ENCODE data around the gene MED19.
"Not testable (repeated sequence)": the region's sequence is repeated elsewhere in the genome, so short reads cannot be mapped to it uniquely, and the experiment has no call there.

The MED19 gene

DNA sequence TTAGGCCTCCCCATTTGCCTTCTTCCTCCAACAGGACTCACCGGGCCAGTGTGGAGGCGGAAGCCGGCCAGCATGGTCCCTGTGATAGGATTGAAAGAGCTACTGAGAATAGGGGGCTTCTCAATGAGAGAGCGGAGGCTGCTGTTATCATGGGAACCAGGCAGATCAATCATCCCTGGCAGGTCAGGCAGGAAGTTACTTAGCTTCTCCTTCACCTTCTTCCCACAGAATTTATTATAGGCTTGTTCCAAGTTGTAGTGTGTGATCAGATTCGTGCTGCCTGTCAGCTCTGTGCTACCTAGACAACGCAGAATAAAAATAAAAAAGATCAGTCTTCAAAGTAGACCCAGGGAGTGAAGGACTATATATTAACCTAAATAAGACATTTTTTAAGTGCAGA, 7.1 kb downstream of the MED19 start:
- DNase-seq (ENCODE audit: low spot score) = no peak

DNA sequence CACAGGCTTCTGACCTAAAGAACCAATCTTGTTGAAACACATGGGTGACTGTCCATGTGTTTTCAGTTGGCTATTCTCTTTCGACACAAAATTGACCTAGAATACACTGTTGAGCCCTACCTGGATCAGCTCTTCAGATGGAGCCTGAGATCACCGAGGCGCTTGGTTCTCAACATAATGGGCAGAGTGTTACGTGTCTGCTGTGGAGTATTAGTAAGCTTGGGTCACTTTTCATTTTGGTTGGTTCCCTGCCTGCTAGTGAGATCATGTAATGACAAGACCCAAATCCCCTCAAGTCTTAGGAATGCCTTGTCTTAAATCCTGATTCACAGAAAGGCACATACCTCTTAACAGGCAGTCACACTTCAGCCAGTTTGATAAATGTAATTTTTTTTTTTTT, 8.7 kb downstream of the MED19 start:
- no peak for DNase-seq (ENCODE audit: low spot score)

DNA sequence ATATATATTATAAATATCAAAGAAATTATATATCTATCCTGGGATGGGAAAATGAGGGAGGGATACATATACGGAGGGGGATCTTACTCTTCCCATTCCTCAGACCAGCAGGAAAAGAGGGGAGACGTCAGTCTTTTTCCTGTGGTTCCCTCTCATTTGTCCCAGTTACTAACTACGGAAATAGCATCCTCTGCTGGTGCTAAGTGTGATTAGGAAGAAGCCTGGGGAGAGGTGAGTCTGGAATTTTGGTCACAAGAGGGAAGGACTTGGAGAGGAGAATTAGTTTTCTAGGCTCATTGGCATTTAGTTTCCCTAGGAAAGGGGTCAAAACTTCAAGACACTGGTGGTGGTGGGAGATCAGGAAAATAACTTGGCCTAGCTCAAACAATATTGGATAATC, 11.6 kb downstream of the MED19 start:
- DNase-seq (ENCODE audit: low spot score) = no peak

DNA sequence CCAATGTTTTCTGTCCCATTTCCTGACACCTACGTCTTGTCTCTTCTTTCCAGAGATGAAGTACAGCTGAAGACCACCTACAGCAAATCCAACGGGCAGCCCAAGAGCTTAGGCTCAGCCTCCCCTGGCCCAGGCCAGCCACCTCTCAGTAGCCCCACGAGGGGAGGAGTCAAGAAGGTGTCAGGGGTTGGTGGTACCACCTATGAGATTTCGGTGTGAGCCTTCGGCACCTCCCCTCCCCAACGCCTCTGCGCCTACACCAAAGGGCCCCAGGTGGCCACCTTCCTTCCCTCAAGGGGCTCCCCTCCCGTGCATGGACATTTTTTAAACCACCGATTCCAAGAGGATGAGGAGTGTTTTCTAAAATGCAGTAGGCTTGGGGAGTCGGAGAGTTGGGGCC, 12.2 kb downstream of the MED19 start:
- no peak for DNase-seq (ENCODE audit: low spot score)

DNA sequence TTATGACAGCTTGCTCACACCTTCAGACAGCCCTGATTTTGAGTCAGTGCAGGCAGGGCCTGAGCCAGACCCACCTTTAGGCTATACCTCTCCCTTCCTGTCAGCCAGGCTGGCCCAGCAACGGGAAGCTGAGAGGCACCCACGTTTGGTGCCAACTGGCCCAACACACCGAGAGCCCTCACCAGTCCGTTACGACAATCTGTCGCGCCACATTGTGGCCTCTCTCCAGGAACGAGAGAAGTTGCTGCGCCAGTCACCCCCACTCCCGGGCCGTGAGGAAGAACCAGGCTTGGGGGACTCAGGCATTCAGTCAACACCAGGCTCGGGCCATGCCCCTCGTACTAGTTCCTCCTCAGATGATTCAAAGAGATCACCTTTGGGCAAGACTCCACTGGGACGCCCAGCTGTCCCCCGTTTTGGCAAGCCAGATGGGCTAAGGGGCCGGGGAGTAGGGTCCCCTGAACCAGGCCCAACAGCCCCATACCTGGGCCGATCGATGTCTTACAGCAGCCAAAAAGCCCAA, 13.1 kb downstream of the MED19 start:
- DNase-seq (ENCODE audit: low spot score) = no peak

DNA sequence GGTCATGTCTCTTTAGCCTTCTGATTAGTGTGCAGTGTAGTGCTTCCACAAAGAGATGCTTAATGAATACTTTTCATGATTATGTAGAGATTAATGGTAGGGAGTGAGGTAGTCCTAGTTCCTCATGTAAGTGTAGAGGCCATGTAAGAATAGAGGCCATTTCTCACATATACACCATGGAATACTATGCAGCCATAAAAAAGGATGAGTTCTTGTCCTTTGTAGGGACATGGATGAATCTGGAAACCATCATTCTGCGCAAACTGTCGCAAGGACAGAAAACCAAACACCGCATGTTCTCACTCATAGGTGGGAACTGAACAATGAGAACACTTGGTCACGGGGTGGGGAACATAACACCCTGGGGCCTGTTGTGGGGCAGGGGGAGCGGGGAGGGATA, 21.5 kb downstream of the MED19 start:
- DNase-seq (ENCODE audit: low spot score) = not testable (repeated sequence)

DNA sequence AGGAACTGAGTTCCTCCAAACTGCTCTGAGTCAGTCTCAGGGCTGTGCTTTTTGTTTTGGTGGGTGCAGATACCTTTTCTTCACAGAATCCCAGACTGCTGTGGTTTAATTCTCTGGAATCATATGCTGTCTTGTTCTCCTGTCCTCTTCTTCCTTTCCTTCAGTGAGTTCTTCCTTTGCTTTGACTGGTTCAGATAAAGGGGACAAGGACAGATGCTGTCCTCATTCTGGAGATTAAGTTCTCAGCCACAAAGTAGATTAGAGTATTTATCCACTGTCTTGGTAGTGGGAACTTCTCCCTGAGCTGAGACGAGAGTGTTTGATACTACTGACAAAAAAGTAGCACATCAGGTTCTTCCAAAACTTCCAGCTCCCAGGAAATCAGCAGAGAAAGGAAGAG, 30.8 kb downstream of the MED19 start:
- DNase-seq (ENCODE audit: low spot score) = no peak

DNA sequence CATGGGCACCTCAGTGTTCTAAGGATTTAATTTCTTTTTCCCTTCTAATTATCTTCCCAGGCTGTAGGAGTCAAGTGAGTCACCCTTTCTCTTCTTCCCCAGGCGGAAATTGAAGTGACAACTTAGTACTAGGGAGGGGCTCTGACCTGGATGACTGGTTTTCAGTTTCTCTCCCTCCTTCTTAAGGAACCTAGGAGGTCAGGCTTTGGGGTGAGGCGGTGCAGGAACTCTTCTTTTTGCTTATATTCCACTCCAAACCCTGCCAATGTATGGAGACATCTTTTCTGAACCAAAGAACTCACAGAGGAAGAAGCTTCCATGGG, 31.5 kb downstream of the MED19 start:
- peak; percentile 14 for DNase-seq (ENCODE audit: low spot score)

DNA sequence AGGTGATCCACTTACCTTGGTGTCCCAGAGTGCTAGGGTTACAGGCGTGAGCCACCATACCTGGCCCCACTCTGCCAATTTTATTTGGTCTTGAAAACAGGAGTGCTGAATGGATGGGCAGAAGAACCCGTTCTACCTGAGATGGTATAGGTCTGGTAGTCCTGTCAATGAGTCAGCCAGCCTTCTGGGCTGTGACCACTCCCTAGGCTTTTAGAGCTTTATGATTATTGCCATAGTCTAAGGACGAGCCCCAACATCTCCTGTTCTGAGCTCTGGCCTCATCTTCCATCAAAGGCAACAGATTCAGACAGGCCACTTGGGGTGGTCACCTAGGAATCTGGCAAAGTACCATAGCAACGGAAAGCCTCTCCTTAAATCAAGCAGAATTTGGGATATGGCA, 32.6 kb downstream of the MED19 start:
- DNase-seq (ENCODE audit: low spot score) = no peak

DNA sequence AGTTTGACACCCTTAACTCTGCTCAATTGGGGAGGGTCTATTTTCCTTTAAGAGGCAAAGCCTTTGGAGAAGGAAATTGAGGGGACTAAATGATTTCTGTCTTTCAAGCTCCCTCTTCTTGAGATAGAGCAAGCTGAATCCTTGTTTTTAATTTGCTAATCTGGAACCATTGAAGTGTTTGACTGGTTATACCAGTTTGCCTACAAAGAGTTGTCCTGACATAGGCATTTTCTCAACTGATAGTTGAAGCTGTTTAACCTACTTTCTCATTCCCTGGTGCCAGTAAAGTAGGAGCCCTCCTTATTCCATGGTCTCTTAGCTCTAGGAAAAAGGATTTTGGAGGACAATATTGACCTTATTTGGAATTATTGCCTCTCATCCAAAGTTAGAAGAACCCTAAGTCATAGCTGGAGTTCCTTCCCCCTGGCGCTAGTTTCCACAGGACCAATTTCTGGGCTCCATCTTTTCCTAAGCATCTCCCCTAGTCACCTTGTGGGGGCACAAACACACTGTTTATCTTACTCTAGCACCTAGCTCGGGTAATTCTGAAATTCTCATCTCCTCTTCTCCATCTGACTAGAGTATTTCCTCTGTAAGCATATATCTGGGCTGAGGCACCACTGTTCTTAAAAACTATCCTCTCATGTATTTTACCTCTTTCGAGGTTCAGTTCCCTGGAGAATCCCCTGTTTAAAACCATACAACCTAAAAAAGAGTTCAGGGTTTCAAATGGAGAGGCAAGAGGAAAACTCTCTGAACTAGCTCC, 36.7 kb downstream of the MED19 start:
- DNase-seq (ENCODE audit: low spot score) = no peak

DNA sequence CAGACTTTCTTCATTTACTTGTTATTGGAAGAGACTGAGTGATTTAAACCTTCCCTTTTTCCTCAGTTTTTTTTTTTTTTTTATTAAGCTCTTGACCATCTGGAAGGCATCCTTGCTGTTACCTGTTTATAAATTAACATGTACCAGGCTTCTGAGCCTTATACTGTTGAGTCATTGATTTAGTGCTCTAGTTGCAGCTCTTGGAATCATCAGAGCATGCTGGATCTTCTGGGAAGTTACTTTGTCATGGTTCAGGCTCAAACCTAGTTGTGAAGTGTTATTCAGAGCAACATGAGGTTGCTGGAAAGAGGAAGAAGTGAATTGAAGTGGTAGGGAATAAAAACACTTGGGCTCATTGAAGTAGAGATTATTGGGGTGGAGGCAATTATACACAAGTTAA, 37.8 kb downstream of the MED19 start:
- no peak for DNase-seq (ENCODE audit: low spot score)

DNA sequence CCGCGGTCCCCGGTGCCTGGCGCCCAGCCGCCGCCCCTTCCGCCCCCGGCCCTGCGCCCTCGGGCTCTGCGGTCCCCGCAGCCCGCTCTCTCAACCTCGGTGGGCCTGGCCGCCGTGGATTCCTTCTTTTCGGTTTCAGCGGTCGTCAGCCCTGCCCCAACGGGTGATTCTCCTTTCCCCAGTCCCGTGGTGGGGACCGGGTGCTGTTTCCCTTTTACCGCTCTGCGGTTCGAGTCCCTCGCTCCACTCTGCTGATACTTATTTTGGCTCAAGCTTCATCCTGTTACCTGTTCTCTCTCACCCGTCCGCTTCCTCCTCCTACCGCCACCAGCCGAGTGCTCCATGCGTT, 43.6 kb downstream of the MED19 start:
- DNase-seq (ENCODE audit: low spot score) = peak; percentile 31

DNA sequence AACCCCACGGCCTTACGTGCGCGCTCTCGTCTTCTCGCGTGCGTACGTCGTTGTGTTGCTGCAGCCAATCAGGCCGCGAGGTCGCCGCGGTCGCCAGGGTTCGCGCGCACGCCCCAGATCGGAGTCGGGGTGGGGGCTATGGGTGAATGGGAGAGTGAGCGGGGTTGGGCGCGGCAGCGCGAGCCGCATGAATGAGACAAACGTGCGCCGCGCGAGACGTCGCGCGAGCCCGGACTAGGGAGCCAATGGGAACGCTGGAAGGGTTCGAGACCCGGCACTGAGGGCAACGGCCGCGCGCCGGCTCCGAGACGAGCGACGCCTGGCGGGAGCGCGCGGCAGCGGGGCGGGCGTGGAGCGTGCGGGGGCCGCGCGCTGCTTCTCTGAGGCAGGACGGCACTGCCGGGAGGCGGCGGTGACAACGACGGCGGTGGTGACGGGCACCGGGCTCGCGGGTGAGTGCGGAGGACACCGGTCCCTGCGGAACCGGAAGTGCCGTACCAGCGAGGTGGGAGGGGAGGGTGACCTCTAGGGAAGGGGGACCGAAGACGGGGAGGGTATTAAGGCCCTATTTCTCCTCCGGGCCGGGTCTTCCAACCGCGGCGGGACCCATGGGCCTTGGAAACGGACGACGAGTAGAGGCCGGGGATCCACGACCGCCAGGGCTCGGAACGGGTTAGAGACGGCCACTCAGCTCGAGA, 44.1 kb downstream of the MED19 start, which contains the start of gene ZDHHC5:
ZDHHC5 (plus strand) TSS at position 379 of the 698 bp plus-strand sequence. CDS start 4,977 bp downstream, outside the sequence.
- DNase-seq (ENCODE audit: low spot score) = peak; percentile 99

DNA sequence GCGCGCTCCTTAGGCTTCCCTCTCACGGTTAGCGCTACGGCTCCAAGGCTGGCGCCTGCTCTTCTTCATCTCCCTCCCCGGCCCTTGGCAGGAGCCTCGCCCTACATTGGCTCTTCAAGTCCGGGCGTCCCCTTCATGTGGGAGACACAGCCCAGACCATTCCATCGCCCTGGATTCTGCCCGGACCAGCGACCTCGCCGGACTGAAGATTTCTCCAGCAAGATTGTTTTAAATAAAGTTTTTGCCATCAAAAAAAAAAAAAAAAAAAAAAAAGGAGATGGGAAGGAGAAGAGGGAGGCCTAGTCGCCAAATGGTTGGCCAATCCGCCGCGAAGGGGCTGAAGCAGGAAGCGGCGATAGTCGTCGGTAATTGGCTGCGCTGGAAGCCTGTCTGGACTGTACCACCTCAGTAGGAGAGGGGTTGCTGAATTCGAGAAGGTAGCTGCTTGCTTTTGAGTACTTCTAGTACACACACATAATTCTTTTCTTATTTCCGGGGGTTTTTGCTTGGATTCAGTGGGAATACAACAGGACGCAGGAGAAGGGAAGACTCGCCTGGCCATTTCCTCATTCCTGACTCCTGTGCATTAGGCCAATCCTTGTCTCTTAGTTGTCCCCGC, 44.8 kb downstream of the MED19 start:
- DNase-seq (ENCODE audit: low spot score) = peak; percentile 97

DNA sequence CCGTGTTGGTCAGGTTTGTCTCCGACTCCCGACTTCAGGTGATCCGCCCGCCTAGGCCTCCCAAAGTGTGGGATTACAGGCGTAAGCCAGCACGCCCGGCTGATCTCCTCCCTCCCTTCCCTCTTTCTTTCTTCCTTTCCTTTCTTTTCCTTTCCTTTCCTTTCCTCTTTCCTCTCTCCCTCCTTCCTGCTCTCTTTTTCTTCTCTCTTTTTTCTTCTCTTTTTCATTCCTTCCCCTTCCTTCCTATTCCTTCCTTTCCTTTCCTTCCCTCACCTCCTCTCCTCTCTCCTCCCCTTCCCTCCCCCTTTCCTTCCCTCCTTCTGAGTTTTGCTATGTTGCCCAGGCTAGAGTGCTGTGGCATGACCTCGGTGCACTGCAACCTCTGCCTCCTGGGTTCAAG, 48.0 kb downstream of the MED19 start:
- DNase-seq (ENCODE audit: low spot score) = no peak

DNA sequence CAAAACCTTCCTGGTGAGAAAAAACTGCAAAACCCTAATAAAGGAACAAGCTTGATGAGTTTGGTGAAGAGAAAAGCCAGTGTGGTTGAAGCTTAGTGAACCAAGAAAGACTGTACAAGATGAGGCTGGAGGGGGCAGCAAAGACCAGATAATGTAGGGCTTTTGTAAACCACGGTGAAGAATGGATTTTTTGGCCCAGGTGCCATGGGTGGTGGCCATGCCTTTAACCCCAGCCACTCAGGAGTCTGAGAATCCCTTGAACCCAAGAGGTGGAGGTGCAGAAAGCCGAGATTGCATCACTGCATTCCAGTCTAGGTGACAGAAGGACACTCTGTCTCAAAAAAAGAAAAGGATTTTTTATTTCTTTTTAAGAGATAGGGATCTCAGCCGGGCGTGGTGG, 49.1 kb downstream of the MED19 start:
- DNase-seq (ENCODE audit: low spot score) = no peak

DNA sequence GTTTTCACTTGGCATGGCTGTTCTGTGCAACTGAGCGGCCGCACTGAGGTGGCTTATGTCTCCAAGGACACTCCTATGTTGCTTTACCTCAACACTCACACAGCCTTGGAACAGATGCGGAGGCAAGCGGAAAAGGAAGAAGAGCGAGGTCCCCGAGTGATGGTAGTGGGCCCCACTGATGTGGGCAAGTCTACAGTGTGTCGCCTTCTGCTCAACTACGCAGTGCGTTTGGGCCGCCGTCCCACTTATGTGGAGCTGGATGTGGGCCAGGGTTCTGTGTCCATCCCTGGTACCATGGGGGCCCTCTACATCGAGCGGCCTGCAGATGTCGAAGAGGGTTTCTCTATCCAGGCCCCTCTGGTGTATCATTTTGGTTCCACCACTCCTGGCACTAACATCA, 52.3 kb downstream of the MED19 start:
- no peak for DNase-seq (ENCODE audit: low spot score)

DNA sequence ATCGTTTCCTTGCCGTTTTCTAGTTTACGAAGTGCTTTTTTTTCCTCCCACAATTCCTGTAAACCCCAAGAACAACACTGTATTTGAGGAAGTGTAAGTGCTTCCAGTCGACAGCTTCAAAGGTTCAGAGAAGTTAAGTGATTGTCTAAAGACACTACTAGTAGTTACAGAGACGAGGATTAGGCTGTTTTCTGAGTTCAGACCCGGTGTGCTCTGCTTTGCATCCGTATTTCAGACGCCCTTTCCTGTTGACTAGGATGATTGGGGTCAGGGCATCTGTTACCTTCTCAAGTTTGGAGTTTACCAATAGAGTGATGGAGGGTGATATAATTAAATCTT, 54.0 kb downstream of the MED19 start:
- no peak for DNase-seq (ENCODE audit: low spot score)

DNA sequence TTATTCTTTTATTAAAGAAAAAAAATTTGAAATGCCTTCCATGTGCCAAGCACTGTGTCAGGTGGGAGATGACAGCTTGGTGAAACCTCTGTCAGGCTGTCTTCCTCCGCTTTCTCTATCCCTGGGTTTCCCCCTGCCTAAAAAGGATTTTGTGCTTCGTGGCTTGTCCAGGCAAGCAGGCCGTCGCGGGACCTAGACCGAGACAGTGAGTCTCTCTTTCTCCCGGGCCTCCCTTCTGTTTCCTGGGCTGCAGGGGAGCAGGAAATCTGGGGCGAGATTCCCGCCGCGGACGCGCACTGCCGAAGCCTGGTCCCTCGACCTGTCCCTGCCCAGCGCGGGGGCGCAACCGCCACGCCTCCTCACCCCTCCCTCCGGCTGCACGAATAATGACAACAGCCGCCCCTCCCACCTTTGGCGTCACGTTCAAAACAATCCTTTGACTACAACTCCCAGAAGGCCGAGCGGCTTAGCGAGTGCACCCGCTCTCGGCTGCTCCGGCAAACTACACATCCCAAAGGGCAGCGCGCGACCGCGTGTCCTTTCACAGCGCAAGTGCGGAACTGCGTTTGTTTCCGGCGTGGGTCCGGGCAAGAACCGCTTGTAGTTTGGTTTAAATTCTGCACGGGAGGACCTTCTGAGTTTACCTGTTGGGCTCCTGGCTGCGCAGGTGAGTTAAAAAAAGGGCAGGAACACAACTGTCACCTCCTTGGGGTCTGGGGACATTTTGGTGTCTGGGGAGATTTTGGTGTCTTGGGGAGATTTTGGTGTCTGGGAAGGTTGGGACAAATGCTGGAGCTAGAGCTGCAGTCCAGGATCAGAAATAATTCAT, 54.6 kb downstream of the MED19 start, which contains the start of gene CLP1:
CLP1 (plus strand) TSS at position 569 of the 829 bp plus-strand sequence. CDS start 1,715 bp downstream, outside the sequence.
- peak; percentile 97 for DNase-seq (ENCODE audit: low spot score)

DNA sequence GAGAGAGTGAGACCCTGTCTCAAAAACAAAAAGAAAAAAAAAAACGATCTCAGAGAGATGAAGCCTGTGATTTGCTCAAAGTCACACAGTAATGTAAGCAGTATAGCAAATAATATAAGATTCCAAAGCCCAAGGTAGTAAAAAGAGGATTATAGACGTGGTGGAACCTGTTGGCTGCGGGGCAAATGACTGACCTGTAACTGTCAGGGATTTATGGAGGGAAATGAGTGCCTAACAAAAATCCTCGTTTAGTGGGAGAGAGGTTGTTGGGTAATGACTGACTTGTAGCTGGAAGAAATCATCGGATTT, 55.2 kb downstream of the MED19 start:
- no peak for DNase-seq (ENCODE audit: low spot score)

All from AG08395 (cell line).